ENCODE data around the gene FOXN3.

DNA sequence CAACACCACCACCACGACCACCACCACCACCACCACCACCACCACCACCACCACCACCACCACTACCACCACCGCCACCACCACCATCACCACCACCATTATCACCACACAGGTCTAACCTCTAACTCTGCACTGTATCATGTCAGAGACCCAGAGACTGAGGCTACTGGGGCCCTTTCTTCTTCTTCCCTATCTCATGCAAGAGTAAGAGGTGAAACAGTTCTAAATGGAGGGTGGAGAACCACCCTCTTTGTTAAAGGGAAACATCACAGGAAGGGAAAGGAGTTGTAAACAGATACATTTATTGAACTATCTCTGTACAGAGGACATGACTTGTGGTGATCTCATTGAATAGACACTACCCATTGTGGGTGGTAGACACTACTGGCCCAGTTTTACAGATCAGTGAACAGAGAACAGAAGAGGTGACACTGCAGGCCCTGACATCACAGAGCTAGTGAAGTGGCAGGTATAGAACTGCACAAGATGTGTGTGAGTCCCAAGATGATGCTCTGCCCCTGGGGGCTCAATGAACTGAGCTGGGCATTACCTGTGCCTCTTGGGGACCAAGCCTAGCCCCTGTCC, 91.6 kb downstream of the FOXN3 start:
- TF ChIP-seq, protein P1, sequence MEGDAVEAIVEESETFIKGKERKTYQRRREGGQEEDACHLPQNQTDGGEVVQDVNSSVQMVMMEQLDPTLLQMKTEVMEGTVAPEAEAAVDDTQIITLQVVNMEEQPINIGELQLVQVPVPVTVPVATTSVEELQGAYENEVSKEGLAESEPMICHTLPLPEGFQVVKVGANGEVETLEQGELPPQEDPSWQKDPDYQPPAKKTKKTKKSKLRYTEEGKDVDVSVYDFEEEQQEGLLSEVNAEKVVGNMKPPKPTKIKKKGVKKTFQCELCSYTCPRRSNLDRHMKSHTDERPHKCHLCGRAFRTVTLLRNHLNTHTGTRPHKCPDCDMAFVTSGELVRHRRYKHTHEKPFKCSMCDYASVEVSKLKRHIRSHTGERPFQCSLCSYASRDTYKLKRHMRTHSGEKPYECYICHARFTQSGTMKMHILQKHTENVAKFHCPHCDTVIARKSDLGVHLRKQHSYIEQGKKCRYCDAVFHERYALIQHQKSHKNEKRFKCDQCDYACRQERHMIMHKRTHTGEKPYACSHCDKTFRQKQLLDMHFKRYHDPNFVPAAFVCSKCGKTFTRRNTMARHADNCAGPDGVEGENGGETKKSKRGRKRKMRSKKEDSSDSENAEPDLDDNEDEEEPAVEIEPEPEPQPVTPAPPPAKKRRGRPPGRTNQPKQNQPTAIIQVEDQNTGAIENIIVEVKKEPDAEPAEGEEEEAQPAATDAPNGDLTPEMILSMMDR (IDR thresholded peaks at IDR 0.05): no peak
- TF ChIP-seq POLR2A (IDR thresholded peaks at IDR 0.05) (no peak), POLR2AphosphoS5 (IDR thresholded peaks at IDR 0.05) (no peak), EP300 (IDR thresholded peaks at IDR 0.05; ENCODE audit: low read depth) (no peak)

Measured in transverse colon (tissue), 4 donors.